Renal pelvis (tissue), 4 donors: ENCODE measurements around the gene MAPK9. TPM values are rescaled to one million over a fixed set of nuclear protein-coding genes. Genes with fewer than 3 reads are reported as not detected.
"Not testable (repeated sequence)": the region's sequence is repeated elsewhere in the genome, so short reads cannot be mapped to it uniquely, and the experiment has no call there.

Experiments
- DNase-seq: peaks from one replicate; pipeline ENCODE4 v3.0.0-alpha.2; 2013
- polyA plus RNA-seq, 3 donors: library from polyadenylated mRNA; unstranded; fragments of 120-200 nt; gene quantifications; one replicate each; pipeline ENCODE4 v1.2.1, GENCODE V29; 2013; ENCODE audit not compliant: insufficient read length in 3 of 3

MAPK9 gene
- polyA plus RNA-seq, 3 donors, result 33.6 to 39.3 (median 39.3) TPM

DNA sequence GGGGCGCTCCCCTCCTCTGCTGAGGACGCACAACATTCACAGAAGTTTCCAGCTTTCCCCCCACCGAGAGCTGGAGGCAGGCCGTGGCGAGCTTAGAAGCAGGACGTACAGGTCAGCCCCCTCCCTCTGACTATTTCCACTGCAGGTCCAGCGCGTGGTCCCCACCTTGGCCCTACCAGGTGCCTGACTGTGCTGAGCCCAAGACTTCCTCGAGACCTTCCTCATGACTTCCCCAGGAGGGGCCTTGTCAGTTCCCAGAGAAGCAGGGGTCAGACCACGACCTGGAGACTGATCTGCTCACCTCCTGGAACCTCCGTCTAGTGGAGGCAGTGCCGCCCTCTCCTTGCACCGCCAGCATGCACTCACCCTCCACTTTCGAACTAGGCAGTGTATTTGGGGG lies 7.1 kb upstream of the MAPK9 start:
- not testable (repeated sequence) for DNase-seq

DNA sequence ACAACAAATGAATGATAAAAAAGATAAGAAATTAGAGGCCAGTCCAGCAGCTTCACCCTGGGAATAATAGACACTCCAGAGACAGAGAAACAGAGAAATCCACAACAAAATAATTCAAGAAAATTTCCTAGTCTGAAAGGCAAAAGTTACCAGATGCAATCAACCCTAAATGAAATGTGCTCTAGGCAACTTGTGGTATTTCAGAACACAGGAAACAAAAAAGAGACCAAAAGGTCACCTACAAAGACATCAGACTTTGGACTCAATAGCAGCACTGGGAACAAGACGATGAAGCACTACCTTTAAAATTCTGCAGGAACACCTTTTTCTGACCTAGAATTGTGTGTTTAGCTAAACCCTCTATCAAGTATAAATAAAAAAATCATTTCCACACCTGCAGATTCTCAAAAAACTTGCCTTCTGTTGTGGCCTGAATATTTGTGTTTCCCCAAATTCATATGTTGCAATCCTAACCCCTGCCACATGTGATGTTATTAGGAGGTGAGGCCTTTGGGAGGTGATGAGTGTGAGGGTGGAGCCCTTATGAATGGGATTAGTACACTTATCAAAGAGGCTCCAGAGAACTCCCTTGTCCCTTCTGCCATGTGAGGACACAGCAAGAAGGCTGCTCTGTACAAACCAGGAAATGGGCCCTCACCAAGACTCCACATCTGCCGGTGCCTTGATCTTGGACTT lies 5.9 kb upstream of the MAPK9 start:
- no peak for DNase-seq

DNA sequence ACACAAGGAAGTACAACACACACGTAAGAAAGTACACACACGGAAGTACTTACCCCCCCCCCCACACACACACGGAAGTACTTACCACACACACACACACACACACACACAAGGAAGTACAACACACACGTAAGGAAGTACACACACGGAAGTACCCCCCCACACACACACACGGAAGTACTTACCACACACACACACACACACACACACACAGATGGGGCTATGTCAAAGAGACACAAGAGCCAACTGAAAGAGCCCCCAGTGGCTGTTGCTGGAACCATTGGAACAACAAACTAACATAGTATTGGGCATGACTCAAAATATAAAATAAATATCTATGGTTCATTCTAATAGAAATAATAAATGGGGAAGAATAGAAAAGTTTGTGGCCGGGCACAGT lies 4.9 kb upstream of the MAPK9 start:
- no peak for DNase-seq

DNA sequence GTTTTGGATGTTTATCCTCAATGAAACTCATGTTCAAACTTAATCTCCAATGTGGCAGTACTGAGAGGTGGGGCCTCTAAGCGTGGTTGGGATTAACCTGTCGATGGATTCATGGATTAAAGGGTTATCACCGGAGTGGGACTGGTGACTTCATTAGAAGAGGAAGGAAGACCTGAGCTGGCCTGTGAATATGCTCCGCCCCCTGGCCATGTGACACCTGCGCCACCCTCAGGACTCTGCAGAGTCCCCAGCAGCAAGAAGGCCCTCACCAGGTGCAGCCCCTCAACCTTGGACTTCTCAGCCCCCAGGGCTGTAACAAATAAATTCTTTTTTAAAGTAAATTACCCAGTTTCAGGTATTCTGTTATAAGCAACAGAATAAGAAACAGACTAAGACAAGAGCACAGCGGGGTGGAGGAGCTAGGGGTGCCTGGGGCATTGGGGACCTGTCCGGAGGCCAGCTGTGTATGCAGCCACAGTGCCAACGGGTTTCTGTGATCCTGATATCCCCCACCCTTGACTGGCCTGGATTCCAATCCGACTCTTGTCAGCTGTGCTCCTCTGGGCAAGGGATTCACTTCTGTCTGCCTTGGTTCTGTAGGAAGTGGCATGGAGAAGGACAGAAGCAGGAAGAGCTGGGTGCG lies 3.2 kb upstream of the MAPK9 start:
- no peak for DNase-seq

DNA sequence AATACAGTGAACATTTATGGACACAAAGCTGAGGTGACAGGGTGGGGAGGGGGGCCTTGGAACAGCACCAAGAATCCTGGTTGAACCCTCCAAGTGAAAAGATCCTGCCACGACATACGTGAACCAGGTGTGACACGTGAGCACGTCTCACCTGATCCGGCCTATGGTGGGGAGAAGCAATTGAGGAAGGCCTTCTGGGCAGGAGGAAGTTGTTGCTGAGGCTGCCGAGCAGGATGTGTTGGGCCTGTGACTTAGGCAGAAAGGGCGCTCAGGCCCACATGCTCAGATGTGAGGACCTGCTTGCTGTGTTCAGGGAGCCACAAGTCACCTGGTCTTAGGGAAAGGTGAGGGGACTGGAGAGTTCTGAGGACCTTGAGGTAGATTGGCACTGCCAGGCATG lies 2.5 kb upstream of the MAPK9 start:
- DNase-seq, result no peak

DNA sequence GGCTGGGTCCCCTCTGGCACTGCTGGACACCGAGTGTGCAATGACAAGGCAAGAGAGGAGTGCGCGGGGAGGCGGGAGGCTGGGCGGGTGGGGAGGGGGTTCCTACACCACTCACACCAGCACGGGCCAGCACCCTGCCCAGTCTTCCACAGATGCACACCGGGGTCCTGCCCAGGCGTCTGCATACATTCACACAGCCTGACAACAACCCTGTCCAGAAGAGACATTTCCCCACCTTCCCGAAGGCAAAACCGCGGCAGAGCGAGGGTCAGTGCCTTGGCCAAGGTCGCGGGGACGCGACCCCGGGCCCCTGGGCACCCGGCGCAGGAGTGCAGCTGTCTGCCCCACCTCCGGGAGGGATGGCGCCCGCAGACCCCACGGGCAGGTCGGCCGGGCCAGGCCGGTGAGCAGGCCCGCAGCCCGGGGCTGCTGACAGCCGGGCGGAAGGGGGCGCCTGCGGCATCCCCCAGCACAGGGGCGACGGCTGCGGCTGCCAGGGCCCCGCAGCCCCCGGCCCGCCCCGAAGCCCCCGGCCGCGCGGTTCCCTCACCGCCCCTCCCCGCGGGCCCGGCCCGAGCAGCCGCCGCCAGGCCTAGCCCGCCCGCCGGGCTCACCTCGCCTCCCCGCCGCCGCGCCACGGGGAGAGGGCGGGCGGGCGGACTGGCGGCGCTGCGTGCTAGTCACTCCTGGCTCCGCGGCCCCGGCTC lies 496 bp downstream of the MAPK9 start:
- no peak for DNase-seq

DNA sequence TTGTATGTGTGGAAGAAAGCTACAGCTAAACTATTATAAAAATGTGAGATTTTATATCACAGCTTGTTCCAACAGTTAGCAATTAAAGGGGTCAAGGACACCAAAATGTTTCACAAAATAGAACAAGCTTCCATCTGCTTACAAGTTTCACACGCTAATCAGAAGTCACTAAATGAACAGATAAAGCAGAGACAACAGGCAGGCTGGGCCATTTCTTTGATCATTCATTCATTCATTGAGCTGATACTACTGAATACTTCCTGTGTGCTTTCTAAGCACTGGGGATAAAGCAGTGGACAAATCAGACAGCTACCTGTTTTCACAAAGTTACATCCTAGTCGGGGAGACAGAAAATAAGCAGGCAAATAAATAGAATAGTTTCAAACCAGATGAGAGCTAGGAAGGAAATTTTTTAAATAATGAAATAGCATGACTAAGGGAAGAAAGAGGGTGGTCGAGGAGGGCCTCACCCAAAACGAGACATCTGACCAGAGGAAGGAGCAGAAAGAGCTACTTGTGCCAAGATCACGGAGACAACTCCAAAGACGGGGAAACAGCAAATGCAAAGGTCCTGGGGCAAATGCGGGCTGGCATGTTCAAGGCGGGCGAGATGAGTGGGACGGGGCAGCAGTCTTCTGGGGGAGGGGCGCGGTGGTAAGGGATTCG lies 1.2 kb downstream of the MAPK9 start:
- DNase-seq, result no peak

DNA sequence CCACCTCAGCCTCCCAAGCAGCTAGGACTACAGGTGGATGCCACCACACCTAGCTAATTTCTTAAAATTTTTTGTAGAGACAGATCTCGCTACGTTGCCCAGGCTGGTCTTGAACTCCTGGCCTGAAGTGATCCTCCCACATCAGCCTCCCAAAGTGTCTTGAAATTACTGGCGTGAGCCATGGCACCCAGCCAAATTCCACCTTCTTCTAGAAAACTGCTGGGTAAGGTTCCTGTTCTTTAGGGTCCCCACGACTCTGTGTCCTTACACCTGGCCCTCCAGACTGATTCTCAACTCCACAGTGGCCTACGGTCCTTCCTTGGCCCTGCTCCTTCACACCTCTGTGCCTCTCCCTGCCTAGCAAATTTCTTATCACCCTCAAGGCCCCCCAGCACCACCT lies 1.9 kb downstream of the MAPK9 start:
- no peak for DNase-seq

DNA sequence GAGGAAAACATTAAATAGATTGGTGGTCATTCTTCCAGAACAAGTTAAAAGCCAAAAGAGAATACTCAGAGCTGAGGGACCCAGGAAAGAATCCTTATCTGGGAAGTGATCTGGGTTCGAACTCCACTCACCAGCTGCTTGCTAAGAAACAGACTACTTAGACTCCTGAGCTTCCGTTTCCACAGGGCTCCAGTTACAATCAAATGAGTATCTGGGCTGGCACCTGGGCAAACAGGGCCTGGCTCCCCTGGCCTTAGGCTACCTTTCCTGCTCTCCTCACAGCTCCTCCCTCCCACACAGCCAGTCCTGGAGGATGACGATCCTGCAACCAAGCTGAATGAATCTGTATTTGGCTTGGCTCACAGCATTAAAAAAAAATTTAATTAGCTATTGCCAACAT lies 2.5 kb downstream of the MAPK9 start:
- no peak for DNase-seq

DNA sequence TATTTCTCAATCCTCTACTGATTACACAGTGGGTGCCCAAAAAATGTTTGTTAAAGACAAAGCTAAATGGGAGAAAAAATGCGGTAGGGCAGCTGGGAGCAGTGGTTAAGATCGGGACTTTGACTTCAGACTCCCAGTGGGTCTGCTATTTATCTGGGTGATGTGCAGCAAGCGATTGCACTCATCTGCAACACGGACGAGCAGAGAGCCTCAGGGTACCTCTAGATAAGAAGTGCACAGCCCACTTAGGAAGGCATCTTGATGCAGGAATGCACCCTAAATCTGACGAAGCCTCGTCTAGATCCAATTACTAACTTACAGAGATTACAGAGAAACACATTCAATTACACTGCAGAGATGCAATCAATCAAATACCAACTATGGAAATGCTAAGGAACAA lies 4.0 kb downstream of the MAPK9 start:
- no peak for DNase-seq

DNA sequence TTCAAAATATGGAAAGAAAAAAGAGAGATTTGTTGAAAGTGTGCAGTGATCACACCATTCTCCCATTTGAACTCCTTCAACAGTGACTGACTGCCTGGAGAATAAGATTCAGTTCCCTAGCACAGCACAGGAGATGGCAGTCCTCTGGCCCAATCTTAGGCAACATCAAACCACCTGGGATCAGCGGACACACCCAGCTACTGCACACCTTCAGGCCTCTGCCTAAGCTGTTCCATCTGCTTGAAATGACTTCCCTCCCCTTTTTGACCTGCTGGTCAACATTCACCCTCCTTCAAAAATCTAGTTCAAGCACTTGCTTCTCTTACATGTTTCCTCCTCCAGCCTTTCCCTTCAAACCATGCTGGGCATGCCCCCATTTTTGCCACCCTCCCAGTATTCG lies 4.5 kb downstream of the MAPK9 start:
- DNase-seq, result no peak

DNA sequence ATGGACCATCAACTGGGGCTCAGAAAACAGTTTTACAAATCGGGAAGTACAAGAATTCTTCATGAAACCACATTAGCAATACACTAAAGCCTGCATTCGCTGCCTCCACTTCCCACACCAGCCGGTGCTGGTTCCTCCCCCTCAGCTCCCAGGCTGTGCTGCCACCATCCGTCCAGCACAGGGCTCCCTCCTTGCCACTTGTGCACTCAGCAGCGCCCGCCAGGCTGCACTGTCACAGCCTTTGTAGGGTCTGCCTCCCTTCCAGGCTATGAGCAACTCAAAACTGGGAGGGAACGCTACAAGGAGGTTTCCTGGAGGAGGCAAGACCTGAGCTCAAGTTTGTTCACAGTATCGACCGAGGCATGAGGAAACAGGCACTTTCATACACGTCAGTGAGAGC lies 7.7 kb downstream of the MAPK9 start:
- no peak for DNase-seq

DNA sequence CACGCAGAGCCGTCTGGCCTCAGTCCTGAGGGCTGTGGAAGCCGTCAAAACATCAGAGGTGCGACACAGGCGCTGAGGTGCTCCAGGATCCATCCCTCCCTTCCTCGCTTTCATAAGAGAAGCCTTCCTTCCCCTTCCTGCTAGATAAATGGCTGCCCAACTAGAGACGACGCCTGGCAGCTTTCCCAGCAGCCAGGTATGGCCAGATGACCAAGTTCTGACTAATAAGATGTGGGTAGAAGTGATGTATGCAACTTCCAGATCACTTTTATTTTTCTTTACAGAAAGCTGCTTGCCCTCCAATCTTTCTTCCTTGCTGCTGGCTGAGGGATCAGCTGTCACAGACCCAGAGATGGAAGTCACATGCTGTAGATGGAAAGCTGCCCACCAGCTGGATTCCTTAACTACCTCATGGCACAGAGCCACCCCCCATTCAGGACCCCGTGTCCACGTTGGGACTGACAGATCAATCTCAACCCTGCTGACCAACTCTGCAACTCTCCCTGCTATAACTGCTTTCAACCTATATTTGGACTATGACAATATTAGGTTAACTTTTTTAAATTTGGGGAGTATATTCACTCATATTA lies 8.8 kb downstream of the MAPK9 start:
- DNase-seq, result peak; percentile 11

DNA sequence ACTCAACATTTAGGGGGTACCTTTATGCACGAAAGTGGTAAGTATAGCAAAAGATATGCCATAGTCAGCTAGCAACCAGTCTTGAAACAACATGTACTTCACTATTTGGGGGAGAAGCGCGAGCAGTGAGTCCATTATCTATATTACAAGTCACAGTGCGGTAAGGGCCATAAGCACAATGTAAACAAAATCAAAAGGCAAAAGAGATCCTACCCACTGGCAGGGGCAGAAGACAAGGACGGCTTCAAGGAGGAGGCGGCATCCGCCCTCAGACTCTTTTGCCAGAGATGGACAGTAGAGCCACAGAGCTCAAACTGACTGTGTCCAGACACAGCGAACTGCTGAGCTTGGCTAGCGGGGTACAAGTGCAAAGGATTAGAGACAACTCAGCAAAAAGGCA lies 9.6 kb downstream of the MAPK9 start:
- no peak for DNase-seq

DNA sequence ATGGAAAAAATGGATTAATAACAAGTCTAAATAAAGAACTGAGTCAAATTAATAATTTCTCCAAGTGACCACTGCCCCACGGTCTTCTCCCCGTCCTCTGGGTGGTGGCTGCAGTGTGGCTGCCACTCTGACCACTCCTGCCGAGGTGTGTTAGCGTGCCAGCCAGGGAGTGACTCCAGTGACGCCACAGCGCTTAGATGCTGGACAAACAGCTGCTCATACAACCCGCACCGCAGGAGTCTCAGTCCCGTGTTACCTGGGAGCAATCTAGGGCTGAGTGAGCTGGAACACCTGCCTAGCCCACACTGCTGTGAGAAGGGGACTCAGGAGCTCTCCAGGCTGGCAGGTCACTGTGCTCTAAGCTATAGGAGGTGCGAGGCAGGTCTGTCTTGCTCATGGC lies 10.2 kb downstream of the MAPK9 start:
- DNase-seq, result no peak

DNA sequence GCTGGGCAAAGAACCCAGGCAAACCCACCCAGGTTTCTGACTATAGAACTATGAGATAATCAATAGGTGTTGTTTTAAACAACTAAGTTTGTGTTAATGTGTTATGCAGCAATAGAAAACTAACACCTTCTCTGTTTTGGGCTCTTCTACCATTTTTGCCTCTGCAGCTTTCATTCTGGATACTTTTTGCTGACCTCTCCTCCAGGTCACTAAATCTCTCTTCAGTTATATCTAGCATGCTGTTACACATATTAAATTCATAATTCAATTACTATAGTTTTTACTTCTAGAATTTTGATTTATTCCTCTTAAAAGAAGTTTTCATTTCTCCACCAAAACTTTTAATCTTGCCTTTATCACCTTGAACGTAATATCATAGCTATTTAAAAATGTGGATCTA lies 17.2 kb downstream of the MAPK9 start:
- no peak for DNase-seq

DNA sequence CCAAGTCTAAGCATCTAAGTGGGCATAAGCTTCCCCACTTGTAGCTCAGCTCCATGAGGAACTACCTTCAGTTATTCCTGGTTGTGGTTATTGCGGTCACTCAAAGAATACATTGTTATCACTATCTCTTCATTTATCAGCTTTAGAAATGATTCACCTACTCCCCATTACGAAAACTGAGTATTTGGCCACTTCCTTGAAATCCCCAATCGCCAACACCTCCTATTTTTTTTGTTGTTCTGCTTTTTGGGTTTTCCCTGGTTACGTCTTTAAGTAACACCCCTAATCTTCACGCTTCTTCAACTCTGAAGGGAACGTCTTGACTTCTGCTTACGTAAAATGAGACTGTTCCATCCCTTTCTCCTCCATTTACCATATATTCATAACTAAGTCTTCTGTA lies 20.7 kb downstream of the MAPK9 start:
- DNase-seq, result no peak

DNA sequence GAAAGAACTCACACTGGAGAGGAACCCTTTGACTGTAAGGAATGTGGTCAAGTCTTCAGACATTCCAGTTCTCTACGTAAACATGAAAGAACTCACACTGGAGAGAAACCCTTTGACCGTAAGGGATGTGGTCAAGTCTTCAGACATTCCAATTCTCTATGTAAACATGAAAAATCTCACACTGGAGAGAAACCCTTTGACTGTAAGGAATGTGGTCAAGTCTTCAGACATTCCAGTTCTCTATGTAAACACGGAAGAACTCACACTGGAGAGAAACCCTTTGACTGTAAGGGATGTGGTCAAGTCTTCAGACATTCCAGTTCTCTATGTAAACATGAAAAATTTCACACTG lies 32.6 kb downstream of the MAPK9 start:
- no peak for DNase-seq

DNA sequence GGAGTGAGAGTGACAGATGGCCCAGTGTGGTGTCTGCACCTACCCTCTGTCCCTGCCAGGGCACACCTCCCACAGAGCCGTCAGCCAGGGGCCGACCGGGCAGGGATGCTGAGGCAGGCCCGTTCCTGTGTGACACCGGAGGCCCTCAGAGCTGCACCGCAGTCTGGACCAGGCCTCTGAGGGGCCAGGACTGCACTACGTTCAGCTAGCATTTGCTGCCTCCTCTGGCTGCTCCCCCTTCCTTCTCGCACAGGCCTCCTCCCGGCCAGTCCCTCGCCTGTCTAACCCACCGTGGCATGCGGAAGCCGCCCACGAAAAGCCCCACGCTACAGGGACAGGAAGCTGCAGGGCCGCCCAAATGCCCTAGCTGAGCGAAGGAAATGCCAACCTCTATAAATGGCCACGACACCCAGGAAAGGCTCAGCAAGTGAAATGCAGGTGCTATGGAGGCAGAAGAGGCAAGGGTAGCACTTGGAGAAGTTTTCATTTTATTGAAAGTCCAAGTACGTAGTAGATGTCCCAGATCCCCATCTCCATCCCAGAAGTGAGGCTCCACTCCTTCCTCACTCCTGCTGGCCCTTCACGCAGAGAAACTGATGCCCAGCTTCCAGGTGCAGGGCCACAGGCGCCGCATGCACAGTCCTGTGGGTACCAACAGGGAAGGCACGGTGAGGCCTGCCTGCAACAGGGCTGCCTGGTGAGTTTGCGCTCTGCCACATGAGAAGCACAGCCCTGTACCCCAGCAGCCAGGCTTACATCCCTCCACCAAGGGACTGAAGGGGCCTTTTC lies 38.7 kb downstream of the MAPK9 start:
- DNase-seq, result no peak

DNA sequence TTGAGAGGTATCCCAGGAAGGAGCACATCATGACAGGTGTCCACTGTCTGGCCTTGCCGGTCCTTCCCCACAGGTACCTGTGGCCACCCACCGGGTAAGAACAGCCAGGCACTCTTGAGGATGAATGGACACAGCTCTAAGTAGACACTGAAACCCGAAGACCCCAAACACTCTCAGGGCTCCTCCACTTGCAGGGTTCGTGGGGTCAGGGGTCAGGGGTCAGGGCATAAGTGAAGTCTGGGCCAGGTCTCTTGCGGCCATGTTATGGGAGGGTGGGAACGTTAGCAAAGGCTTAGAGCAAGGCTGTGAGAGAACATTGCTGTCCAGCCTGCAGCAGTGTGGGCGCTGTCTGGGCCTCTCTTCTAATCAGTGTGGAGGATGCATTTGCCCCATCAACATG lies 40.0 kb downstream of the MAPK9 start:
- no peak for DNase-seq

DNA sequence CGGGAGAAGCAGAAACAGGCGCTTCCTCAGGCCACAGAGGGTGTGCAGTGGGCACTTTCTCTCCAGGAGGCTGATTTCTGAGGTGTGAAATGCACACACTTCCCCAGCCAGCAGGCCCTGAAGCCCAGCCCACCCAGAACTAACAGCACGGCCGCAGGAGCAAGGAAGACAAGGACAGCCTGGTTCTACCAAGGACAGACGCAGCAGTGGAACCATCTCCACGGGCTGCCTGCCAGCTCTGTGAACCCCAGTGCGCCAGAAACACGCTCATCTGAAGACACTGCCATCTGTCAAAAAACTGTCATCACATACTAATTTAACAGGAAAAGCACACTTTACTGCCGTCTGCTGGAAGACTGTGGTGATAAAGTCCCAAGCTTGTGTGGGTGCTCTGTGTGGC lies 40.7 kb downstream of the MAPK9 start:
- DNase-seq, result no peak

DNA sequence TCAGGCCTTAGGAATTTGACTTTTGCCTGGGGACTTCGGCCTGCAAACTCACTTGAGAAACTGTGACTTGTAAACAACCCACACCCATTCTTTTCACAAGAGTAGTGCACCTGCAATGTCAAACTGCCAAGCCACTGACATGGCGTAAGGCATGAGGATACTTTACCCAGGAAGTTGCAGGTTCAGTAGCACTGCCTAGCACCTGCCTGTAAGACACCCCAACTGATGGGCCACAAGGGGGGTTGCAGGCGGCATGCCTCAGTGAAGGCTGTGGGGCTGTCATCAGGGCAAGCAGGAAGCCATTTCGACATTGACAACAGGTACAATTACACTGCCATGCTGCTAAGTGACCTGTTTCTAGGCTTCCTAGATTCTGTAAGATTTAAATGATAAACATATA lies 41.6 kb downstream of the MAPK9 start:
- DNase-seq, result no peak
